CMK (cell line): ENCODE measurements around the gene ALS2CL.
A peak's percentile ranks its signal among the peaks of the same experiment; 100 is the strongest.

Experiments
- DNase-seq: peaks from one replicate; pipeline ENCODE4 v3.0.0-alpha.2; 2010; ENCODE audit warnings: low read depth

ALS2CL gene

DNA sequence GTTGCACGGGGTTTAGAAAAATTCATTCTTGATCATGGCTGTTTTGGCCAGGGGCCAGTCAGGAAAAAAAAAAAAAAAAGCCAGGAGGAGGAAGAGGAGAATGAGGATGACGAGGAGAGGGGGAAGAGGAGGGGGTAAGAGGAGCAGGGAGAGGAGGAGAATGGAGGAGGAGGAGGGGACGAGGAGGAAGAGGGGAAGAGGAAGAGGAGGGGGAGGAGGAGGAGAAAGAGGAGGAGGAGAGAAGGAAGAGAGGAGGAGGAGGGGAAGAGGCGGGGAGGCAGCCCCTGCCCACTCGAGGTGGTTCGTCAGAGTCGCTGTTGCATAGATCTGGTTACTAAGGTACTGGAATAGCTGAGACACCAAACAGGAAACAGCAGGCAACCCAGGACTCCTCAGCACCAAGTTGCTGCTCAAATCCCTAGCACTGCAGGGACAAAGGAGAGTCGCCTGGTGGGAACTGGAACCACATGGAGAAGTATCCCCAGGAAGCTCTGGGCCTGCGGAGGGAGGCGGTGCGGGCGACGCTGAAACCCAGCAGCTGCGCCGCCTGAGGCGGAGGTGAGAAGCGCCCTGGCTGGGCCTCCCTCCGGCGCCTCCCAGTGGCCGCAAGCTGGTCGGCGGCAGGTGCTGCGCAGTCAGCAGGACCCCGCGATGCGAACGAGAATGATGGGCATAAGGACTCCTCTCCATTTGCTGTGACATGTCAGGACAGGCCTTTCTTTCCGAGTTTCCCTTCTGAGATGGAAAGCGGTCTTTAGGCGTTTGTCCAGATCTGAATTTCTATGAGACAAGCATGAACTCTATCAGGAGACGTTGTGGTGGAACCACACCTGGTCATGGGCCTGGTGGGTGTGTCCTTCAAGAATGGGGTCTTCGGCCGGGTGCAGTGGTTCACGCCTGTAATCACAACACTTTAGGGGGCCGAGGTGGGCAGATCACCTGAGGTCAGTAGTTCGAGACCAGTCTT is 63.6 kb downstream of the ALS2CL start:
- DNase-seq, result peak; percentile 26

DNA sequence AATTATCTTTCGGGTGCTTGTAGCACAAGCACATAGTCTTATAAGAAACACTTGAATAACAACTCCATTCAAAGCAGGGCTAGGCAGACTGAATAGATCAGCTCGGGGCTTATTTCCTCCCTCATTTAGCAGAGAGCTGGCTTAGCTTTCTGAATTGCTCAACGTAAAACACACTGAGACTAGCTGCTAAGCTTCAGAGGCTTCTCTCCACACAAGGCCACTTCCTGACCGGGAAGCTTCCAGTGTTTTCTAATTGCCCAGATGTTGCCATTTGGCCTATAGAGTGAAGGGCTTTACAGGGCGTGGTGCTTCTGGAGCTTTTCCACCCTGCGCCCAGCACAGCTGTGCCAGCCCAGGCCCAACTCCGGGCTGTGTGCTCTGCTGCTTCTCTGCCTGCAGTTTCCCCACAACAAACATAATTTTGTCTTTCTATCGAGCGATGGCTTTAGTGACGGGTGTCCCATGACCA is 64.5 kb downstream of the ALS2CL start:
- DNase-seq, result no peak

GRCh38 chr3:46627078-46627477 is 66.4 kb downstream of the ALS2CL start:
- DNase-seq, result no peak

GRCh38 chr3:46626039-46626438 is 67.4 kb downstream of the ALS2CL start:
- no peak for DNase-seq

- DNase-seq, result no peak
These were observed 68.4 kb downstream of the ALS2CL start for GRCh38 chr3:46624975-46625490.

GRCh38 chr3:46624533-46624932 is 68.9 kb downstream of the ALS2CL start:
- no peak for DNase-seq

GRCh38 chr3:46619845-46620778 is 73.4 kb downstream of the ALS2CL start:
- DNase-seq, result no peak
